ENCODE results near the gene C14orf93.

Gene C14orf93

DNA sequence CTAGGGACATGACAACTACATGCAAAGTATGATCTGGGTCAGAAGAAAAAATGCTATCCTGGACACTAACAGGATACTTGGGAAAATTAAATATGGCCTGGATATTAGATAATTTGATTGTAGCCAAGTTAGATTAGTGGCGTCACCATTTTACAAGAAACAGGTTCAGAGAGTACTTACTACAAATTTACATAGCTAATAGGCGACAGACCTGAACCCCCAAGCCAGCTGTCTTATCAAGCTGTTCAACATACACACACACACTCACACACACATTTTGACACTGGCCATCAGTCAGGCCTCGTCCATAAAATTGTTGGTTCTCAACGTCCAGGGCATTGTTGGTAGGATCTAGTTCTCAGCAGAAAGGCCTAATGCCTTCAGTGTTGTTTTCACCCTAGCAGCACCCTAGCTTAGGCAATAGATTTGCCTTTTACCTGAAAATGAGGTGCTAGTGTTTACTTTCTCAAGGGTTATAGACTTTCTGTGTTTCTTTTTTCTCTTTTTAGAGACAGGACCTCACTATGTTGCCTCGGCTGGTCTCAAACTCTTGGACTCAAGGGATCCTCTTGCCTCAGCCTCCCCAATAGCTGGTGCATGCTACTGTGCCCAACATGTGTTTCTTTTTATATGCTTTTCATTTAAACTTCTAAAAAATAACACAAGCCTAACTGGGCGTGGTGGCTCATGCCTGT is 3.3 kb upstream of the C14orf93 start:
- Histone ChIP-seq H3F3A (ENCODE audit: control insufficient read depth, insufficient read depth) (peaks cover 20% of the 10 kb centered on the region), H3K27me3 (ENCODE audit: control insufficient read depth, low read length) (no peaks in the 10 kb centered on the region), H3K4me1 (ENCODE audit: control insufficient read depth, low read length) (peaks cover 27% of the 10 kb centered on the region), H3K36me3 (ENCODE audit: control insufficient read depth, low read length) (no peaks in the 10 kb centered on the region), H4K20me1 (ENCODE audit: control insufficient read depth, insufficient read depth, low read depth, low read length) (no peaks in the 10 kb centered on the region), H3K9me2 (replicated peaks; ENCODE audit: control insufficient read depth, low read length) (no peaks in the 10 kb centered on the region), H3K9me3 (ENCODE audit: control insufficient read depth, insufficient read depth, low read length) (no peaks in the 10 kb centered on the region), H3K4me3 (ENCODE audit: low read length) (no peak overlapping the region), H3K79me2 (ENCODE audit: control insufficient read depth, low read length) (peaks cover 15% of the 10 kb centered on the region), H3K27ac (ENCODE audit: low read depth, low read length) (no peak overlapping the region), H3K4me2 (ENCODE audit: low read length) (no peak overlapping the region)
- no peak for TF ChIP-seq EZH2phosphoT487 (IDR thresholded peaks at IDR 0.05; ENCODE audit: borderline replicate concordance, low read length)
- TF ChIP-seq, protein P1, sequence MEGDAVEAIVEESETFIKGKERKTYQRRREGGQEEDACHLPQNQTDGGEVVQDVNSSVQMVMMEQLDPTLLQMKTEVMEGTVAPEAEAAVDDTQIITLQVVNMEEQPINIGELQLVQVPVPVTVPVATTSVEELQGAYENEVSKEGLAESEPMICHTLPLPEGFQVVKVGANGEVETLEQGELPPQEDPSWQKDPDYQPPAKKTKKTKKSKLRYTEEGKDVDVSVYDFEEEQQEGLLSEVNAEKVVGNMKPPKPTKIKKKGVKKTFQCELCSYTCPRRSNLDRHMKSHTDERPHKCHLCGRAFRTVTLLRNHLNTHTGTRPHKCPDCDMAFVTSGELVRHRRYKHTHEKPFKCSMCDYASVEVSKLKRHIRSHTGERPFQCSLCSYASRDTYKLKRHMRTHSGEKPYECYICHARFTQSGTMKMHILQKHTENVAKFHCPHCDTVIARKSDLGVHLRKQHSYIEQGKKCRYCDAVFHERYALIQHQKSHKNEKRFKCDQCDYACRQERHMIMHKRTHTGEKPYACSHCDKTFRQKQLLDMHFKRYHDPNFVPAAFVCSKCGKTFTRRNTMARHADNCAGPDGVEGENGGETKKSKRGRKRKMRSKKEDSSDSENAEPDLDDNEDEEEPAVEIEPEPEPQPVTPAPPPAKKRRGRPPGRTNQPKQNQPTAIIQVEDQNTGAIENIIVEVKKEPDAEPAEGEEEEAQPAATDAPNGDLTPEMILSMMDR (IDR thresholded peaks at IDR 0.05; ENCODE audit: low read depth, low read length, poor library complexity, severe bottlenecking): no peak

DNA sequence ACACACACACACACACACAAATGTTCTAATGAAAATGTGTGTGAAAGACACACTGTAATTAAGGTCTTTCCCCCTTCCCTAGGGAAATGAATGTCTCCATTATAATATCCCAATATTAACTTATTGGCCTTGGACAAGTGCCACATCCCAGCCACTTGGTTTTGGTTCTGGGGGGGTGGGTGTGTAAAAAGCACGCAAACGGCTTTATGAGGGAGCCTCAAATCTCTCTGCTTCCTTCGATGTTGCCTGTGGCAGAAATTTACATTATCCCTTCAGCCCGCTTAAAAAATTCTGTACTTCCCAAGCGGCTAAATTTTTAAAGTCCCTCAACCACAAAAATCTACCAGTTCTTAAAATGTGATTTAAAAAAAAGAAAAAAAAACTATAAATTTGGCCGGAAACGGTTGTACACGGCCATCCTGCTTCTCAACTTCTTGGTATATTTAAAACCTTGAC is 432 bp downstream of the C14orf93 start:
- Histone ChIP-seq H3K4me2 (ENCODE audit: low read length) (peak overlapping the region; percentile 98), H3K4me1 (ENCODE audit: control insufficient read depth, low read length) (peaks cover 52% of the 10 kb centered on the region), H3K4me3 (ENCODE audit: low read length) (peak overlapping the region; percentile 89), H3K9me2 (replicated peaks; ENCODE audit: control insufficient read depth, low read length) (no peaks in the 10 kb centered on the region), H3K27ac (ENCODE audit: low read depth, low read length) (peak overlapping the region; percentile 87), H3K9me3 (ENCODE audit: control insufficient read depth, insufficient read depth, low read length) (no peaks in the 10 kb centered on the region), H3K36me3 (ENCODE audit: control insufficient read depth, low read length) (peaks cover 7% of the 10 kb centered on the region; the same call in 1 of the 2 replicates), H3K79me2 (ENCODE audit: control insufficient read depth, low read length) (peaks cover 42% of the 10 kb centered on the region), H4K20me1 (ENCODE audit: control insufficient read depth, insufficient read depth, low read depth, low read length) (no peaks in the 10 kb centered on the region), H3F3A (ENCODE audit: control insufficient read depth, insufficient read depth) (peaks cover 24% of the 10 kb centered on the region), H3K27me3 (ENCODE audit: control insufficient read depth, low read length) (no peaks in the 10 kb centered on the region)
- TF ChIP-seq, protein P1 (IDR thresholded peaks at IDR 0.05; ENCODE audit: low read depth, low read length, poor library complexity, severe bottlenecking): no peak
- TF ChIP-seq EZH2phosphoT487 (IDR thresholded peaks at IDR 0.05; ENCODE audit: borderline replicate concordance, low read length): no peak

DNA sequence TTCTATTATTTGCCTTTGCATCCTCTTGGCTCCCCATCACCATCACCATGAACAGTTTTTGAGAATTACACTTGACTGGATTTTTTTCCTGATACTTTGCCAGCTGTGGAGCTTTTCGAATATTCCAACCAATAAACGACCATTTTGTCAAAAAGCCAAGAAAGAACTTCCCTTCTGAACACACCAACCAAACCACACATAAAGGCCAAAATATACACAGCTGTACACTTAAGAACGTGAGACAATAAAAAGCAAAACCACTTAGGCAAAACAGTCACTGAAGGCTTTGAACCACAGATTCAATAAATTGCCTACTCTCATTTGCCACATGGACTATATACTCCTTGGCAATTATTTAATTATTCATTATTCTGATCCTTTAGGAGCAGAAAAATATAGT is 1.1 kb downstream of the C14orf93 start:
- Histone ChIP-seq H3K4me2 (ENCODE audit: low read length) (peak overlapping the region; percentile 98), H3K9me2 (replicated peaks; ENCODE audit: control insufficient read depth, low read length) (no peaks in the 10 kb centered on the region), H3K4me1 (ENCODE audit: control insufficient read depth, low read length) (peaks cover 52% of the 10 kb centered on the region), H3K36me3 (ENCODE audit: control insufficient read depth, low read length) (peaks cover 7% of the 10 kb centered on the region; the same call in 1 of the 2 replicates), H3F3A (ENCODE audit: control insufficient read depth, insufficient read depth) (peaks cover 24% of the 10 kb centered on the region), H4K20me1 (ENCODE audit: control insufficient read depth, insufficient read depth, low read depth, low read length) (no peaks in the 10 kb centered on the region), H3K79me2 (ENCODE audit: control insufficient read depth, low read length) (peaks cover 42% of the 10 kb centered on the region), H3K4me3 (ENCODE audit: low read length) (peak overlapping the region; percentile 89), H3K9me3 (ENCODE audit: control insufficient read depth, insufficient read depth, low read length) (no peaks in the 10 kb centered on the region), H3K27me3 (ENCODE audit: control insufficient read depth, low read length) (no peaks in the 10 kb centered on the region), H3K27ac (ENCODE audit: low read depth, low read length) (peak overlapping the region; percentile 87)
- no peak for TF ChIP-seq EZH2phosphoT487 (IDR thresholded peaks at IDR 0.05; ENCODE audit: borderline replicate concordance, low read length)
- TF ChIP-seq, protein P1 (IDR thresholded peaks at IDR 0.05; ENCODE audit: low read depth, low read length, poor library complexity, severe bottlenecking): no peak
